Ovary (tissue), 9 donors: Measurements from ENCODE around the gene CENPP. TPM values are rescaled to one million over a fixed set of nuclear protein-coding genes. Genes with fewer than 3 reads are reported as not detected.

Experiments
- DNase-seq, 5 donors: peaks; one replicate each; pipeline ENCODE4 v3.0.0-alpha.2; 2019 to 2020
- H3K27ac ChIP-seq, 2 donors: fragments of 200-600 bp; one replicate each; pipeline versions ENCODE4 v1.5.1 to v1.8.0; 2019 to 2022
- H3K27me3 ChIP-seq: fragments of 200-600 bp; one replicate; pipeline ENCODE4 v1.8.0; 2022
- H3K36me3 ChIP-seq: fragments of 200-600 bp; sonication (generic); one replicate; pipeline ENCODE4 v1.5.1; 2019
- H3K4me1 ChIP-seq: one replicate; pipeline ENCODE4 v1.8.1; 2013; ENCODE audit warnings: mild to moderate bottlenecking, moderate library complexity; ENCODE audit not compliant: insufficient read depth
- H3K4me3 ChIP-seq: fragments of 200-600 bp; sonication (generic); one replicate; pipeline ENCODE4 v1.5.1; 2017
- H3K9me3 ChIP-seq, 2 donors: fragments of 200-600 bp in 1 of 2; sonication (generic) in 1 of 2; one replicate each; pipeline versions ENCODE4 v1.5.1 to v1.8.1; 2013 to 2019; ENCODE audit warnings: mild to moderate bottlenecking in 1 of 2, moderate library complexity in 1 of 2
- CTCF ChIP-seq, 3 donors: fragments of 450-650 bp in 2 of 3; fragments of 200-600 bp in 1 of 3; IDR thresholded peaks; one replicate each; pipeline versions ENCODE4 v1.5.1 to v1.8.0; 2016 to 2022; ENCODE audit warnings: antibody characterized with exemption in 3 of 3, mild to moderate bottlenecking in 1 of 3
- EP300 ChIP-seq: sonication (generic); formaldehyde crosslinking; IDR thresholded peaks from one replicate; pipeline ENCODE4 v1.6.1; 2017; ENCODE audit warnings: antibody characterized with exemption
- POLR2A ChIP-seq: fragments of 450-650 bp; IDR thresholded peaks from one replicate; pipeline ENCODE4 v1.6.1; 2017; ENCODE audit warnings: antibody characterized with exemption, mild to moderate bottlenecking, moderate library complexity
- WGBS, 3 donors: extraction: QIAGEN DNeasy Blood & Tissue Kit in 1 of 3; methylation state at CpG; one replicate each; pipeline versions ENCODE4 v1.1.5 to v1.1.7; 2013 to 2017; 5-methylcytosine and 5-hydroxymethylcytosine counted together
- intact Hi-C, 4 donors: fragments of 100-400 bp; cut with DNase I; formaldehyde crosslinking; loops; one replicate each; pipeline versions ENCODE4 v1.11.0 to v1.15.1; 2022 to 2023
- polyA plus RNA-seq, 2 donors: library from polyadenylated mRNA; stranded (reverse); fragments of 200-250 nt in 1 of 2; fragments of 350-450 nt in 1 of 2; fragmentation: Illumina TruSeq in 1 of 2; extraction: RNeasy Lipid Tissue Mini Kit (QIAGEN cat#74804) in 1 of 2; gene quantifications; one replicate each; pipeline ENCODE4 v1.2.3, GENCODE V29; 2013 to 2014
- total RNA-seq, 7 donors: library from RNA; depleted of rRNA in 2 of 7; stranded (reverse); fragments of >200 nt in 2 of 7; fragmentation: NEBNext Ultra II Directional in 3 of 7; extraction: Animal tissue kit (Norgen Biotek cat#: 25700) in 3 of 7; gene quantifications; one replicate each; pipeline versions ENCODE4 v1.1.0 to v1.2.4, GENCODE V29; 2016 to 2023
- donor health status: DM: no; HTN: no; CAD: no; lungs with moderate emphysema.
- donor health status: DM: no; HTN: no; CAD: no.
- donor health status: Bipolar disorder and iron deficiency.
- donor health status: DM: yes; HTN: yes; CAD: no.
- donor health status: DM: no; HTN: no; CAD: no.
- donor health status: DM: yes; HTN: yes; CAD: no.

CENPP gene
- total and polyA plus RNA-seq, 9 donors, result 1.4 to 9.5 (median 5.8) TPM

GRCh38 chr9:92545002-92545510 is 219.3 kb downstream of the CENPP start:
- WGBS, 3 donors, result 98% methylated on average over 18 to 33 of the region's 33 CpGs
- intact Hi-C loops, result no loop called here
- H3K27me3 ChIP-seq, result no peaks in the 10 kb centered on the region

GRCh38 chr9:92547356-92547755 is 221.6 kb downstream of the CENPP start:
- no peak overlapping the region for H3K27ac ChIP-seq
- intact Hi-C loops, result no loop called here
- WGBS, 3 donors, result 77 to 97% (median 79%) methylated on average over 3 of the region's 3 CpGs

More at GRCh38 chr9:92545002-92545510, 219.3 kb downstream of the CENPP start:
- no peak overlapping the region for H3K4me3 ChIP-seq
- TF ChIP-seq CTCF (IDR thresholded peaks at IDR 0.05) (no peak), POLR2A (no peak), EP300 (no peak)
- peaks cover 1% of the 10 kb centered on the region for H3K4me1 ChIP-seq
- H3K27ac ChIP-seq, result no peak overlapping the region
- DNase-seq, result no peak
- H3K36me3 ChIP-seq, result no peaks in the 10 kb centered on the region
- no peaks in the 10 kb centered on the region for H3K9me3 ChIP-seq

GRCh38 chr9:92550765-92551164 is 225.0 kb downstream of the CENPP start:
- Histone ChIP-seq H3K27ac (no peak overlapping the region), H3K9me3 (no peaks in the 10 kb centered on the region), H3K4me1 (no peaks in the 10 kb centered on the region), H3K27me3 (no peaks in the 10 kb centered on the region), H3K4me3 (no peak overlapping the region), H3K36me3 (no peaks in the 10 kb centered on the region)
- WGBS, 3 donors, result 87 to 98% (median 92%) methylated on average over 2 of the region's 2 CpGs
- intact Hi-C loops, result no loop called here
- no peak for DNase-seq
- no peak for TF ChIP-seq EP300
- TF ChIP-seq POLR2A, result no peak
- TF ChIP-seq CTCF (IDR thresholded peaks at IDR 0.05), result no peak

More at GRCh38 chr9:92547356-92547755, 221.6 kb downstream of the CENPP start:
- no peak overlapping the region for H3K4me3 ChIP-seq
- H3K4me1 ChIP-seq, result peaks cover 1% of the 10 kb centered on the region
- H3K36me3 ChIP-seq, result no peaks in the 10 kb centered on the region
- DNase-seq, result no peak
- TF ChIP-seq EP300, result no peak
- no peak for TF ChIP-seq POLR2A
- H3K9me3 ChIP-seq, result no peaks in the 10 kb centered on the region
- H3K27me3 ChIP-seq, result no peaks in the 10 kb centered on the region

- Histone ChIP-seq H3K27me3 (no peaks in the 10 kb centered on the region), H3K36me3 (no peaks in the 10 kb centered on the region), H3K4me3 (no peak overlapping the region), H3K27ac (no peak overlapping the region), H3K4me1 (peaks cover 2% of the 10 kb centered on the region), H3K9me3 (no peaks in the 10 kb centered on the region)
- TF ChIP-seq CTCF (IDR thresholded peaks at IDR 0.05) (no peak), POLR2A (no peak), EP300 (no peak)
- no peak for DNase-seq
- intact Hi-C loops, result no loop called here
- WGBS, 3 donors, result 84 to 91% (median 85%) methylated on average over 16 of the region's 16 CpGs
Observed at GRCh38 chr9:92558612-92559374, 233.0 kb downstream of the CENPP start.
